ENCODE results near the gene CYSLTR2. TPM values are rescaled to one million over a fixed set of nuclear protein-coding genes. Genes with fewer than 3 reads are reported as not detected.

The CYSLTR2 gene
- total RNA-seq, 2 donors from 2014 or later, result 0.14 to 4.0 TPM

DNA sequence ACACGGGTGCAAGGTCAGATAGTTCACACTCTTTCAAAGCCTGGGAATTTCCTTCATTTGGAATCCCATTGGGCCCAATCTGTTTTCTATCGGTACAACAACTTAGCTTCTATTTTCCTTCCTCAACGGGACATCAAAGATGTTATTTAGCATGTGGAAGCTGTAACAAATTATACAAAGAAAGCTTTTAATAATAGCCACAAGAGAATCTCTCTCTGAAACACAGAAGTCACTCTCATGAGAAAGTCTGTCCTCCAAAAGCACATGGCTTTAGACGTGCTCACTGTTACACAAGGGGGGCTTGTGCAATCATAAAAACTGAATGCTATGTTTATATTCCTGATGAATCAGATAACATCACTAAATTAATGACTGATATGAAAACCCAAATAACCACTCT lies 28.9 kb upstream of the CYSLTR2 start:
- H3K9me3 ChIP-seq, result peaks cover 7% of the 10 kb centered on the region
- no peak overlapping the region for H3K27ac ChIP-seq
- TF ChIP-seq, protein P1, sequence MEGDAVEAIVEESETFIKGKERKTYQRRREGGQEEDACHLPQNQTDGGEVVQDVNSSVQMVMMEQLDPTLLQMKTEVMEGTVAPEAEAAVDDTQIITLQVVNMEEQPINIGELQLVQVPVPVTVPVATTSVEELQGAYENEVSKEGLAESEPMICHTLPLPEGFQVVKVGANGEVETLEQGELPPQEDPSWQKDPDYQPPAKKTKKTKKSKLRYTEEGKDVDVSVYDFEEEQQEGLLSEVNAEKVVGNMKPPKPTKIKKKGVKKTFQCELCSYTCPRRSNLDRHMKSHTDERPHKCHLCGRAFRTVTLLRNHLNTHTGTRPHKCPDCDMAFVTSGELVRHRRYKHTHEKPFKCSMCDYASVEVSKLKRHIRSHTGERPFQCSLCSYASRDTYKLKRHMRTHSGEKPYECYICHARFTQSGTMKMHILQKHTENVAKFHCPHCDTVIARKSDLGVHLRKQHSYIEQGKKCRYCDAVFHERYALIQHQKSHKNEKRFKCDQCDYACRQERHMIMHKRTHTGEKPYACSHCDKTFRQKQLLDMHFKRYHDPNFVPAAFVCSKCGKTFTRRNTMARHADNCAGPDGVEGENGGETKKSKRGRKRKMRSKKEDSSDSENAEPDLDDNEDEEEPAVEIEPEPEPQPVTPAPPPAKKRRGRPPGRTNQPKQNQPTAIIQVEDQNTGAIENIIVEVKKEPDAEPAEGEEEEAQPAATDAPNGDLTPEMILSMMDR (IDR thresholded peaks at IDR 0.05), result no peak
- DNase-seq (ENCODE audit: low spot score) (no peak), ATAC-seq (ENCODE audit: insufficient number of reproducible peaks, low FRiP score, low read depth) (no peak)
- no peaks in the 10 kb centered on the region for H3K36me3 ChIP-seq
- no peak overlapping the region for H3K4me3 ChIP-seq
- H3K27me3 ChIP-seq (replicated peaks; ENCODE audit: insufficient read depth), result no peaks in the 10 kb centered on the region
- peaks cover 0 to 3% of the 10 kb centered on the region in 2 donors for H3K4me1 ChIP-seq (ENCODE audit: control insufficient read depth in 1 of 2, low read depth in 2 of 2)

DNA sequence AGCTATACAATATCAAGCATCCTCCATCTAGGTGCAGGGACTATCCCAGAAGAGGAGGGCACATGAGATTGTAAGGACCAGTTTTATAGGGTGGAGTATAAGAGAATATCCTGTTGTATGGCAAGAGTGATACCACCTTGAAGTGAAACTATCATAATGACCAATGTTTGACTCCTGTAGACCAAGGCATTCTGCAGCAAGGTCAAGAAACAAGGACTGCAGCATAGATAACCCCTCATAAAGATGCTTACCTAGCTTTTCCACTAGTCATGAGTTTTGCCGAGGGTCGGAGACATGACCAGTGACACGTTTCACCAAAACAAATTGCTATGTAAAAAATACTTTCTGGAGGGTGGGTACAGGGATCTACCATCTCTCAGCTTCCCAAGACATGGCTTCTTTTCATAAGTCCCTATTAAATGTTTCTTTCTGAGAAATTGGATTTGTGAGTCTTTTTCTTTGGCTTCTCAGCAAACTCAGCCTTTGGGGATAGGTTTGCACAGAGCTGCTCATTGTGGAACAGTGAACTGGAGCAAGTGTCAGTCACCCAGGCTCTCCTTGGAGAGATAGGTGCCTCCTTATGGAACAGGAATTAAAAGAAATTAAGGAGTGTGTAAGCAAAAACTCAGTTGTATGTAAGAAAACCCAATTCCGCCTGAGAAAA lies 28.2 kb upstream of the CYSLTR2 start:
- ATAC-seq (ENCODE audit: insufficient number of reproducible peaks, low FRiP score, low read depth) (no peak), DNase-seq (ENCODE audit: low spot score) (no peak)
- H3K27ac ChIP-seq, result no peak overlapping the region
- H3K9me3 ChIP-seq, result peaks cover 7% of the 10 kb centered on the region
- no peaks in the 10 kb centered on the region for H3K27me3 ChIP-seq (replicated peaks; ENCODE audit: insufficient read depth)
- H3K36me3 ChIP-seq, result no peaks in the 10 kb centered on the region
- H3K4me1 ChIP-seq (ENCODE audit: control insufficient read depth in 1 of 2, low read depth in 2 of 2), result peaks cover 0 to 3% of the 10 kb centered on the region in 2 donors
- TF ChIP-seq, protein P1 (IDR thresholded peaks at IDR 0.05), result no peak
- no peak overlapping the region for H3K4me3 ChIP-seq

DNA sequence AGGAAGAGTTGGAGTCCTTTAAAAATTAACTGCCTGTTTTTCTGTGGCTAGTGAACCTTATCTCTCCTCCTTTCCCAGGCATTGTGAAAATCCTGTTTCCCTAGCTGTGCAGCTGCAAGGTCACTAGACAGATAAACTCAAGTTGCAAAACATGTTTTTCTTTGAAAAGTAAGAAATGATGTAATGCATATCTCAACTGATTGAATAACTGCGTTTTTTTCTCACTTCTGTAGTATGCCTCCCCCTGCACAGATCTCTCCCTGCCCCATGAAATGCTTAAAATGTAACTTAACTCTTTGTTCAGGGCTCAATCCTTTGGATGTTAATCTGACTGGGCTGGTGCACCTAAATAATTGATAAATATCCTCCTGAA lies 27.7 kb upstream of the CYSLTR2 start:
- H3K9me3 ChIP-seq, result peaks cover 7% of the 10 kb centered on the region
- ATAC-seq (ENCODE audit: insufficient number of reproducible peaks, low FRiP score, low read depth) (no peak), DNase-seq (ENCODE audit: low spot score) (no peak)
- peaks cover 3 to 4% of the 10 kb centered on the region in 2 donors for H3K4me1 ChIP-seq (ENCODE audit: control insufficient read depth in 1 of 2, low read depth in 2 of 2)
- no peak overlapping the region for H3K27ac ChIP-seq
- no peaks in the 10 kb centered on the region for H3K36me3 ChIP-seq
- TF ChIP-seq, protein P1 (IDR thresholded peaks at IDR 0.05), result no peak
- no peak overlapping the region for H3K4me3 ChIP-seq
- no peaks in the 10 kb centered on the region for H3K27me3 ChIP-seq (replicated peaks; ENCODE audit: insufficient read depth)

DNA sequence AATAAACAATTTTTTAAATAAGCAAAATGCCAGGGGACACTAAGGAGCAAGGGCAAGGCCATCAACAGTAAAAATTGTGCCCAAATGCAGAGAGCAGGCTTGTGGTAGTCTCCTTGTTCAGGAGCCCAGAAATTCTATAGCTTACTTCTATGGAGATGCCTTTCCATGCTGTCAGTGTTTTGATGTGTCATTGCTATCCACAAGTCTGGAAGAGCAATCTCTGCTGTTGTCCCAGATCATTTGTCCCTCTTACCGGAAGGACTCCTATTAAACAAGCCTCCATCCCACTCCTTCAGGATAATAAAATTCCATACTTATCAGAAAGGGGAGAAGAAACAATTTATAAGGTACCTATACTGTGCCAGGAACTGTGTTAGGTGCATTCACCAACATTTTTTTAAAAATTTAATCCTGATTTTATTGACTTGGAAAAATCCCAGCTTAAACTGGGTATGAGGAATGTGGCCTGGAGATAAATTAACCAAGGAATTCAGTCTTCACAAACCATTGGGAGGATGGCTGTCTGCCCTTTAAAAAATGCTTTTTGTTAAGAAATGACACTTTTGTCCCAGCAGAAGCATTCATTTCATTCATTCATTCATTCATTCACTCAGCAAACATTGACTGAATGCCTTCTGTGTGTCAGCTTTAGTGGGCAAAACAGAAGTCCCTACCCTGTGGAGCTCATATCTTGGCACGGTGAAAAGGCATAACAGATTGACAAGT lies 26.8 kb upstream of the CYSLTR2 start:
- Histone ChIP-seq H3K9me3 (peaks cover 1% of the 10 kb centered on the region), H3K27me3 (replicated peaks; ENCODE audit: insufficient read depth) (no peaks in the 10 kb centered on the region), H3K4me1 (ENCODE audit: control insufficient read depth in 1 of 2, low read depth in 2 of 2) (peaks cover 7 to 10% of the 10 kb centered on the region in 2 donors), H3K36me3 (no peaks in the 10 kb centered on the region), H3K4me3 (no peak overlapping the region), H3K27ac (no peak overlapping the region)
- DNase-seq (ENCODE audit: low spot score) (no peak), ATAC-seq (ENCODE audit: insufficient number of reproducible peaks, low FRiP score, low read depth) (no peak)
- TF ChIP-seq, protein P1 (IDR thresholded peaks at IDR 0.05), result no peak

DNA sequence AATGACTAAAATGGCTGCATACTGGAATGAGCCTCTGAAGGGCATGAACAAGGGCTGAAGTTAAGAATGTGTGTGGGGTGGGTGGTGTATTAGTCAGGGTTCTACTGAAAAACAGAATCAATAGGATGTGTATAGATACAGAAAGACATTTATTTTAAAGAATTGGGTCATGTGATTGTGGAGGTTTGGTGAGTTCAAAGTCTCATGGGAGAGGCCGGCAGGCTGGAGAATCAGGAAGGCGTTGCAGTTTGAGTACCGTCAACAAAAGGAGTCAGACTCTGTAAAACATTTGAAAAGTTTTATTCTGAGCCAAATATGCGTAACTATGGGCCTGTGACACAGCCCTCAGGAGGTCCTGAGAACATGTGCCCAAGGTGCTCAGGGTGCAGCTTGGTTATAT lies 24.5 kb upstream of the CYSLTR2 start:
- ATAC-seq (ENCODE audit: insufficient number of reproducible peaks, low FRiP score, low read depth) (no peak), DNase-seq (ENCODE audit: low spot score) (no peak)
- no peaks in the 10 kb centered on the region for H3K9me3 ChIP-seq

More for the DNA sequence above, 24.5 kb upstream of the CYSLTR2 start:
- no peak overlapping the region for H3K27ac ChIP-seq
- H3K36me3 ChIP-seq, result no peaks in the 10 kb centered on the region
- H3K4me3 ChIP-seq, result no peak overlapping the region
- TF ChIP-seq, protein P1 (IDR thresholded peaks at IDR 0.05), result no peak
- peaks cover 7 to 10% of the 10 kb centered on the region in 2 donors for H3K4me1 ChIP-seq (ENCODE audit: control insufficient read depth in 1 of 2, low read depth in 2 of 2)
- no peaks in the 10 kb centered on the region for H3K27me3 ChIP-seq (replicated peaks; ENCODE audit: insufficient read depth)
